Inflammatory macrophage treated with lipopolysaccharide for 4 hours (primary cell): Measurements from ENCODE around the gene FMNL1.
A peak's percentile ranks its signal among the peaks of the same experiment; 100 is the strongest.

ENCODE experiments used
- DNase-seq: peaks from one replicate; pipeline ENCODE4 v3.0.0-alpha.2; 2020

The FMNL1 gene

DNA sequence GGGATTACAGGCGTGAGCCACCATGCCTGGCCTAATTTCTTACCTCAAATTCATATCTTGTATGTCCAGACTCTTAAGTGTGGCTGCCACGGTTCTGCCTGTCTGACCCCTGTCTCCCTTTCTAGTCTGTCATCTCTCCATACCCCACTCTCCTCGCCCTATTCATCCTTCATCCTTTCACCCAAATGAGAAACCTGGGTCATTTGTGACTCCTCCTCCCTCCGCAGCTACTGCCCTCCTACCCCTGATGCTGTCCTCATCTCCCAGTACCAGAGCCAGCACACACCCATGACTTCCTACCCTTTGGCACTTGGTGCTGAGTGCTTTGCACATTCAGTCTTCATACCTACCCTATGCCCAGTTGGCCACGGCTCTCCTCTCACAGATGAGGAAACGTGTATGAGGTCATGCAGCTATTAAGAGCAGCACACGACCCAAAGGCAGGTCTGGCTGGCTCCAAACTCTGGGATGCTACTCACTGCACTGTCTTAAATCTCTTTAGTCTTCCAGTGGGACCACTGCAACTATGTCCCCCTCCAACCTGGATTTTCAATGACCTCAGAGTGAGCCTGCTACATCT, 38.6 kb downstream of the FMNL1 start:
- DNase-seq, result no peak

DNA sequence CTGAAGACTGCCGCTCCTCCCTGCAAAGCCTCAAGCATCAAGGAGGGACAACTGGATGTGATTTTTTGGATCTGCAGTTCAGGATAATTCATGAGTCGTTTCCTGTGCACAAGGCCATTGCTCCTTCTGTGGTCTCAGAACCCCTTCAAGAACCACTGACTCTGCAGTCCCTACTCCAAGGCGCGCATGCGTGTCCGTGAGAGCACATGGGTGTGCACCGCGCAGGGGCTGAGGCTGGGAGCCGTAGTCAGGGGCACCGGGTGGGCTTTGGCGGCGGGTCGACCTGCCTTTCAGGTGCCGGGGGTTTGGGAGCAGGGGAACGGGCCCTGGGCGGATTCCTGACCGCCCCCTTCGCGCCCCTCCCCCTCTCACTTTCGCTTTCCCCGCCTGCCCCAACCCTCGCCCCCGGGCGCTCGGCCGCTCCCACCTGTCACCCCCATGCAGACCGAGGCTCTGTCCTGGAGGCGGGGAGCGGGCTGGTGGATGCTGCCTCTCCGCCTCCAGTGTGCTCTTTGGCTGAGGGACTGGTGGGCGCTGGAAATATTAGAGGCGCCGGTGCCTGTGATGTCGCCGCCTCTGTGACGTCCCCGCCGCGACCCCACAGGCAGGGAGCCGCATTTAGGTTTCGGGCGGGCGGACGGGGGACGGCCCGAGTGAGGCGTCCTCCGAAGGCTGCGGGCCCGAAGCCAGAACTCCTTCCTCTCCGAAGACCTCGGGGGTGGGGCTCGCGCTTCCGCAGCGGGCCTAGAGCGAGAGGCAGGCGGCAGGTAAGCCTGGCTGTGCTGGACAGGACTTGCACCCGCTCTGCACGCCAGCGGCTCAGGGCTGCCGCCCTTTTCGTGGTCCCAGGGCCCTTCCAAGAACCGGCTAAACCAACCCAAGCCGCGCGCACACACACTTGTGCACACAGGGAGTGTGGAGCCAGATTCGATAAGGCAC, 40.2 kb downstream of the FMNL1 start, which contains the start of gene SPATA32:
Gene SPATA32 (minus strand): TSS at position 518 of the 939 bp plus-strand sequence. CDS start 78 bp downstream, at position 440.
- DNase-seq, result peak; percentile 21

DNA sequence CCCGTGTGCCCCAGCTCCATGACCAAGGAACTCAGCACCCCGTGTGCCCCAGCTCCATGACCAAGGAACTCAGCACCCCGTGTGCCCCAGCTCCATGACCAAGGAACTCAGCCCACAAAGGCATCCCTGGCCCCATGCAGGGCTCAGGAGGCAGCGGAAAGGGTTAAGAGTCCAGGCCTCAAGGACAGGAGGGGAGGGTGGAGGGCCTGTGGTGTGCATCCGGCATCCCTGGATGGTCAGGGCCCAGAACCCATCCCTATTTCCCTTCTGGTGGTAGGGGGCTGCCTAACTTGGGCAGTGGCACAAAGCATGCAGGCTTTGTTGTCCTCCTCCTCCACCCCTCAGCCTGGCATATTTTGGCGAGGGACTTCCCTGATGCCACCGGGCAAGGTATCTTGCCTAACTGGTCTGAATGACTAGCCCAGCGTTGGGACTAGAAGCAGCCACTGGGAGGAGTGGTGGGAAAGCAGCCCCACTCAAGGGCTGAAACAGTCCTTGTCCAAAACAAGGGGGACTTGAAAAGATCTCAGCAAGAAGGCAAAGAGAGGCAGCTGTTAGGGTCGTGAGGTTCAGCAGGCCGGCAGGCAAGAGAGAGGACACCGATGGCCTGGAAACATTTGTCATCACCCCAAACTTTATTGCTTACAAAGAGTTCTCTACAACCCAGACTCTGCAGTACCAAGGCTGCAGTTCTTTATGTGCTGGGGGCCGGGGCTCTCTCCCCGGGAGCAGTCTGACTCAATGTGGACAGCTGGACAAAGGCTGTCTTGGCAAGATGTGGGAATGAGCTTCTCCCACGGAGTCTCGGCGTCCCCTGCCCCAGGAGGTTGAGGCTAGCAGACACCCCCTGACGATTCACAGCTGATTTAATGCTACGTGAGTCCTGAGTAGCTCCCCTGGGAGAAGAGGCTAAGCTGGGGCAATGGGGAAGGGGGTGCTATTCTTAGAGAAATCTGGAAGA, 41.1 kb downstream of the FMNL1 start:
- DNase-seq, result no peak

DNA sequence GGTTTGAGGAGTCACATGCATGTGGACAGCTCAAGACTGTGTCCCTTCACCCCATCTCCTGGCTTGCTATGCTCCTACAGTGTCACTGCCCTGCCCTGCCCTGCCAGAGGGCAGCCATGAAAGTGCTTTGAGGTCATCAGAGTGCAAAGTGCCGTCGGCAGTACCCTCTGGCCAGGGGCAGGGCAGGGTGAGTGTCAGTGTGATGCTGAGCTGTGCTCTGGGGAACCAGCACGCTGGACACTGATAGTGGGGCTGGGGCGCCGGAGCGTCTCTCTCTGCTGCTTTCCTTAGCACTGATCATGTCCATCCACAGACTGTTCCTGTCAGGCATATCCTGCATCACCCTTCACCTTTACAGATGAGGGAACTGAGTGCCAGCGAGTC, 41.8 kb downstream of the FMNL1 start:
- no peak for DNase-seq

DNA sequence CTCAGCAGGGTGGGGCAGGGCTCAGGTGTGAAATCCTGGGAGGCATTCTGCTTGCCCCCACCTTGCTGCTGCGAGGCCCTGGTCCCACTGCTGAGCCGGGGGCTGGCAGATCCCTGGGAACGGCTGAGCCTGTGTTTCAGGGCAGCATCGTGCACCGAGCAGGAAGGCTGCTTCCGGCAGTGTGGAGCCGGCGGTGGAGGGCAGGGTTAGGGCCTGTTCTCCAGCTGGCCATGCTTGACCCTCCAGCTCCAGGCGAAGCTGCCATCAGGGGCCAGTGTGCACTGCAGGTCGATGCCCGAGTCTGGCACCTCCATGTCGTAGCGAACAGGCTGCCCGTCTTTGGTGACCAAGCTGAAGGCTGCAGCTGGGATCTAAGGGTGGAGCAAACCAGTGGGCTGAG, 42.7 kb downstream of the FMNL1 start:
- no peak for DNase-seq

DNA sequence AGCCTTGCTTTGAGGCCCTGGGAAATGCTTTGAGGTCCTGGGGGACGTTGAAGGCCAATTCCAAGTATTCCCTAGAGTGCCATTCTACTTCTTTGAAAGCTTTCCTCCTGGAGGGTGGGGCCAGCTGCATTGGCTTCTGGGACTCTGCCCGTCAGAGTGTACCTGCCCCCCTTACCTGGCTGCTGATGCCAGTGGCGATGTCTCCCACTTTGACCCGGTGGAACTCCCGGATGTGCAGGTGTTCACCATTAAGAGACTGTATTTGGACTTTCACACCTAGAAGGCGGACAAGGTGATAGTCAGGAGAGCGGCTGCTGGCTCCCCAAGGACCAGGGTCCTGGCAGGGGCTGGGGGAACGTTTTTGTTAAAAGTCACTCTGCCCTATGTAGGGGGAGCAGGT, 43.3 kb downstream of the FMNL1 start:
- no peak for DNase-seq

DNA sequence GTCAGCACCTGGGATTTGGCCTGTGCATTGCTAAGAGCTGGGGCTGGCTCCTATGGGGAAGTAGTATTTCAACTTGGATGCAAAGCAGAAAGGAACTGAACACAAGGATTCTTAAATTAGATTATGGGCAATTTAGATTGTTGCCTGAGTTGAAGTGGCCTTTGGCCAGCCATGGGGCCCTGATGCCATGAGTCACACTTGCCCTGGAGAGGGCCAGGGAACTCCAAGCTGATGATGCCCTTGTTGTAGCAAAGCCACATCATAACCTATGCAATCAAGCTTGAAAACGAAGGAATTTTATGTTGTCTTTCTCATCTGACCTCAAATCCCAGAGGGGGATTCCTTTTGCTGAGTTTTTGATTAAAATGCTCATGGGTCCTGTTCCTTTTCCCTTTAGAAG, 44.1 kb downstream of the FMNL1 start:
- peak; percentile 74 for DNase-seq

DNA sequence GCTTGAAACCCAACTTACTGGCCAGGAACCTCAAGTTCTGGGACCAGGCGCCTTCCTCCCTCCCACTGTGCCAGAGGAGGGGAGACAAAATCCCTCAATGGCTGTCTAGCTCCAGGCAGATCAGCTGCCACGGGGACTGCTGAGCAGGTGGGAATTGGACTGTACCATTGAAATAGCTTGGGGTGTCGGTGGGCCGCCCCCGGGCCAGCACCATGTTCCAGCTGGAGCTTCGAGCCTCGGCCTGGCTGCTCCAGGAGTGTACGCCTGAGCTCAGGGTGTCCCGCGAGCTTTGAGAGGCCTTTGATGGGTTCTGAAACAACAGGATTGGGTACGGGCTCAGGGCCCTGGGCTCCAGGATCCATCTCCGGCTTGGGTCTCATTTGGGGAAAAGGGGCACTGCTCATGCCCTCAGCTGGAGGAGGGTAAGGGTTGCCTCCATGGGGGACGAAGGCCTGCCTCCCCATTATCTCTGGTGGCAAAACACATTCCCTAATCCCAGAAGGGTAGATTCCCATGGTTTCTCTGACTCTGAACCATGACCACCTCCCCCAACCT, 44.8 kb downstream of the FMNL1 start:
- no peak for DNase-seq

DNA sequence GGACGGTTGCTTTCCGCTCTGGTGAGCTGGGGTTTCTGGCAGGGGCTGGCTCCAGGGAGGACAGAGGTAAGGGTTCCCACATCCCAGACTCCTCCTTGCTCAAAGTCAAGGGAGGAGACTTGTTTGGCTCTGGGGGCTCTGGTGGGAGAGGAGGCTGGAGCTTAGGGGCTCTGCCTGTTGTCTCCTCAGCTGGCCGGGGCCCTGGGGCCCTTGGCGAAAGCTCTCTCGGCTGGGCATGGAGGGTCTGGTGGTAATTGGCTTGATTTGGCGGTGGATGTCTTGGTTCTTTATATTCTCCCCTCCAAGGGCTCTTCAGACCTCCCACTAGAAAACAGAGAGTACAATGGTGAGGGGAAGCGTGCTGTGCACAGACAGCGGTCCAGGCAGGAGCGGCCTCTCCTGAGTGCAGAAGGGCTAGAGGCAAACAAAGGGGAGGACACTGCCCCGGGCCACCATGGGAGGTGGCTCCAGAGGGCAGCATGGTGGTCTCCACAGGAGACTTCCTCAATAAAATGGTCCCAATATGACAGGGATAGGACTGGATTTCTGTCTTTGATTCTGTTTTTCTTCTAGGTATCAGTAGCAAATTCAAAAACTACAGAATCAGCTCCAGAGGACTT, 45.9 kb downstream of the FMNL1 start:
- DNase-seq, result no peak

DNA sequence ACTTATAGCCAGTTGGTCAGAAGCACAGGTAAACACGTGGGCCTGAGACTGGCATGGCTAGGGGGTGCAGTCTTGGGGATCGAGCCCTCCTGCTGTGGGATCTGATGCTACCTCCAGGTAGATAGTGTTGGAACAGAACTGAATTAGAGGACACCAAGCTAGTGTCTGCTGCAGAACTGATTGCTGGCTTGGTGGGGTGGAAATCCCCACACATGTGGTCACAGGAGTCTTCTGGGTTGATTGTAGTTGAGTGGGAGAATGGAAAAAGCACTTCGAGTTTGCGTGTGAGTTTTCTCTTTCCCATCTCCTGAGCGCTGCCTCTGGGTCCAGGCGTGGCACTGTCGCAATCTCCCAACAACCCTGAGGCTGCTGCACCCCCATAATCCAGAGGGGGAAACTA, 48.2 kb downstream of the FMNL1 start:
- DNase-seq, result no peak

DNA sequence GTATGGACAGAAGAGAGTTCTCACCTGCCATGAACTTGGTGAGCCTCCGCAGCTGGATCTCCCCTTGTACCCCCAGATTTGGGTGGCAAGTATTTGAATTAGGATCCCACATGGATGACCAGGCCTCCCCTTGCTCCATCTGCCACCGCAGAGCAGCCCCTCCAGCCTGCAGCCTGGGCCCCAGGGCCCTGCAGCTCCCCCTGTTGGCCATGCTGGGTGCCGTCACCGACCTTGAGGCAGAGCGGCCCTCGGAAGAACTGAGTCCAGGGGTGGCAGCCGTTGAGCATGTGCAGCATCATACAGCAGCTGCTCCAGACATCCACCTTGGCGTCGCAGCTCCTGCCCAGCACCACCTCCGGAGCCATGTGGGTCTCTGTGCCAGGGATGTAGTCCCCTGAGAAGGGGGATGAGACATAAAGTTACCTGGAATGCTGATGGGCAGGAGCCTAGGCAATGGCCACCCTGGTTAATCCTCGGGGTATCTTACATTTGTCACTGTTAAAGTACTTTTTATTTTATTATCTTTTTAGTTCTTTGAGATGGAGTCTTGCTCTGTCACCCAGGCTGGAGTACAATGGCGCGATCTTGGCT, 49.2 kb downstream of the FMNL1 start:
- peak; percentile 37 for DNase-seq

DNA sequence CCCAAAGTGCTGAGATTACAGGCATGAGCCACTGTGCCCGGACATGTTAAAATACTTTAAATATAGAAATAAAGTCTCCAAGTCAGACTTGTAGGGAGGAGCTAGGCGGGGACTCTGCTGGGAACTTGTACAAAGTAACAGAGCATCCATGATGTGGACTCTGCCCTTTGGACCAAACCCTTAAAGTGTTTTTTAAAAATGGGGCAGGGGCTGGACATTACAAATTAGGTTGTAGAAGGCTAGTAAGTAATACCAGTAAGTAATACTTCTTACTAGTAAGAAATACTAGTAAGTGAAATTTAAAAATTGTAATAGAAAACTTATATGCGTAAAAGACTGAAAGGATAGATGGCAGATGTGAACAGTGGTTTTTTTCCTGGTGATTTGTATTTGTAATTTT, 49.9 kb downstream of the FMNL1 start:
- no peak for DNase-seq

DNA sequence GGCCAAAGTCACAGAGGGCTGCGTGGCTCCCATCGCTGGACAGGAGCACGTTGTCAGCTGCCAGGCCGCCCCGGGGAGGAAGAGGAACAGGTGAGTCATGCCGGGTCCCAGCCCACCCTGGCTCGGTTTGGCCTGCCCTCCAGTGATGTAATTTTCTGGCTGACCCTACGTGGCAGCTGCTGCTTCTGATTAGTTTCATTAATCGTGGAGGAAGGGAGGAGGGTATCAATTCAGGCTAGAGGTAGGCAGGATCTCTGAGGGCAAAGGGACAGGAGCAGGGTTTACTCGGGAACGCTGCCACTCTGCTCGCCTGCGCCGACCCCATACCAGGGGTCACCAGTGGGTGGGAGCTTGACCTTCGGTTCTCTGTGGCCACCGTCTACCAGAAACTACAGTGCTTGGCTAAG, 51.9 kb downstream of the FMNL1 start:
- DNase-seq, result no peak

DNA sequence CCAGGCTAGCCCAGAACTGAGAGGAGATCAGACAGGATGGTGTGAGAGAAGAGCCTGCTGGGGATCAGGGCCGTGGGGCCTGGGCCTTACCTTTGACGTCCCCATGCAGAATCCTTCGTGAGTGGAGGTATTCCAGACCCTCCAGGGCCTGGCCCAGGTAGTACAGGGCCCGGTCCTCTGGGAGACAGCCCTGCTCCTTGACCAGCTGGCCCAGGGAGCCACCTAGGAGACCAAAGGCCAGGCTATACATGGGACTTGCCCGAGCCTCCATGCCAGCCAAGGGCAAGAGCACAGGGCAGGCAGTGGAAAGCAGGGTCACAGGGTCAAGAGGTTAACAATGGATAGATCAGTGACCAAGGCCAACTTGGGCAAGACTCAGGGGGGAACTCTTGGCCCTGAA, 52.3 kb downstream of the FMNL1 start:
- DNase-seq, result no peak

DNA sequence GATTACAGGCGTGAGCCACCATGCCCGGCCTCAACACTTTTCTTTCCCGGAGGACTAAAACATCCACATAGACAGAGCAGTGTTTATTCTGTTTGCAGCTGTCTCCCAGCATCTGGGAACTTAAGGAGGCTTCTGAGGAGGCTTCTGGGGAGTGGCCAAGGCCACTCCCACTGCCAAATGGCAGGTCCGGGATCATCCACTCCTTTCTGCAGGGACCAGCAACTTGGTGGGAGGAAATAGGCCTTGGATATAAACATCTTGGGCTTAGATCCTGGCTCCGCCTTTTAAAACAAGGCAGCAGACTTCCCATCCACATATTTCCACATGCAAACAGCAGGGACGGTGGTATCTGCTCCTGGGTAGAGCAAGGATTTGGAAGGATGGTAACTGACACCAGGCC, 54.3 kb downstream of the FMNL1 start:
- DNase-seq, result no peak

DNA sequence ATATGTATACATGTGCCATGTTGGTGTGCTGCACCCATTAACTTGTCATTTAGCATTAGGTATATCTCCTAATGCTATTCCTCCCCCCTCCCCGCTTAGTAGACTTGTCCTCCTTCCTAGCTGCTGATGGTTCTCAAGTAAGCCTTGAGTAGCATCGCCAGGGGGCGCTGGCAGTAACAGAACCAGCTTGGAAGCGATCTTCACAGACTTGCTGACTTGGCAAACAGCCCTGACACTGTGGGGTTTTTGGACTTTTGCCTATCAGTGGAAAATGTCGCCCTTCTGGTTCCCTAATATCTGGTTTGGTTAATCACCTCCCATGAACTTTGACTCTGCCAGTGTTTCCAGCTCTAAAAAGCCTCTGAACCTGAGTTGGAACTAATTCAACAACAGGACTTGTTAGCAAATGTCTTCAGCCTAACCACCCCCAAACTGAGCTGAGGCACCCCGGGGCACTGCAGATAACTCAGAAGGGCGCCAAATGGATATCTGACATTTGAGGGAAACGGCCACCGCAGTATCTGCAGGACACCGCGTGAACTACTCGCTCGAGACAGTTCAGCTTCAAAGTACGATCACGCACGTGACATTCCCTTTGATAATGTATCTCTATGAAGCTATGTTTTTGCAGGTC, 55.6 kb downstream of the FMNL1 start:
- DNase-seq, result peak; percentile 92

DNA sequence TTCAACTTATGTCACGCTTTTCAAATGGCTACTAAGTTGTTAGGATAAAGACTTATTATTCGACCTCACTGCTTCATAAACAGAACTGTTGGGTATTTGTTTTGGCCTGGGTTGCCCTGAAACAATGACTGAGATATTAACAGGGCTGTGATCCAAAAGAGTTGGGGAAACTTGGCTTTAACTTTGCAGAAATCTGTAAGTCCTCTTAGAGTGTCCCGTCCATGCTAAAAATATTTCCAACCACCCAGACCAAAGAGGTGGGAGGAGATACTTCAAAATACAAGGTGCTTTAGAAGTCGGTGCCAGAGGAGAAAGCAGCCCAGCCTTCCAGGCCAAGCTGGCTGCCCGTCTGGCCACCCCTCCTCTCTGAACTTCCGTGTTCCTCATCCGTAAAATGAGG, 56.3 kb downstream of the FMNL1 start:
- no peak for DNase-seq

DNA sequence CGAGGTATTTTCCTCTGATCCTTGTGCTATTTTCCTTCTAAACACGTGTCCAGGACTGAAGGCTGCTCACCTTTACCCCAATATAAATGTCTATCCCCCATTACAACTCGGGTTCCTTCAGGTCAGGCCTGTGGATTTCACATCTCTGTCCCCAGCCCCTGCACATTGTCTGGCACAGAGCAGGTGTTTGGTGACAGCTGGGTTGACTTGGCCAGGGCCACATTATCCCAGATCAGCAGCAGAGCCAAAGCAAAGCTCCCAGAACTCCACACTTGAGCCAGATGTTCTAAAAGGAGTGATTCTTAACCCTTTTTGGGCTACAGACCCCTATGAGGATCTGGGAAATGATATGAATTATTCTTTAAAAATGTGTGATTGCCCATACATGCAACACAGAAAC, 58.2 kb downstream of the FMNL1 start:
- no peak for DNase-seq

DNA sequence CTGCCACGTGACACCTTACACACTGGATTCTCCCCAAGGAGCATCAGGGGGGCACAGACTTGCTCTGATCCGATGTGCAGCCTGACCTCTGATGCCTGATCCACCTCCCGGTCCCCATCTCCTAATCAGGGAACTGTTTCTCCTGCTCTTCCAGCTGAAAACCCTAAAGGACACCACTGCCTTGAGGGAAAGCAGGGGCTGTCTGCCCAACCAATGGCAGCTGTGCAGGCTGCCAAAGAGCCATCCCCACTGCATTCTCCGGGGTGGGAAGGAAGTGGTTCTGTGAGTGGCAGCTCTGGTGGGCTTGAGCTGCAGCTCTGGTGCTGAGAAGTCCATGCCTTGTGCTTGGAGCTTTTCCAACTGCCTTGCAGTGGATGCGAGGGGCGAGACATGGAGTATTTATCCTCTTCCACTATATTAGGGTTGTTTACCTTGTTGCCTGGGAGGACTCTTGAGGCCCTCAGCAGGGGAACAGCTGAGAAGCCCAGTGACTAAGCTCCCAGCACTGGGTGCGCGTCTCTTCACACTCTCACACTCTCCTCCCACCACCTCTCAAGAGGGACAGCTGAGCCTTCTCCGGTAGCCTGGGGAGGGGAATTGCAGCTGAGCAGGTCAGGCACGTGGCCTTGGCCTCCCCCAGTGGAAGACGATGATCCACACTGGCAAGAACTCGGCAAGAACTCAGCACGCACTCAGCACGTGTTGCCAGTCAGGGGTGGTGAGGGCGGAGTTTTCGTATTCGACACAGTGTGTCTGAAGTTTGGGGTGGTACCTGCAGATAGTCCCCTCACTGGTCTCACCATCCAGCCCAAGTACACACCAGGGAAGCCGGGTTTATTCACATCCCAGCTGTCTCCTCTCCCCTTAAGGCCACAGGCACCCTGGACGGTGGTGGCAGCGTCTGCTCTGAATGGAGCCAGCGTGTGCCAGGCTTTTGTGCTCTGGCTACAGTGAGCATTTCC, 61.3 kb downstream of the FMNL1 start:
- no peak for DNase-seq

DNA sequence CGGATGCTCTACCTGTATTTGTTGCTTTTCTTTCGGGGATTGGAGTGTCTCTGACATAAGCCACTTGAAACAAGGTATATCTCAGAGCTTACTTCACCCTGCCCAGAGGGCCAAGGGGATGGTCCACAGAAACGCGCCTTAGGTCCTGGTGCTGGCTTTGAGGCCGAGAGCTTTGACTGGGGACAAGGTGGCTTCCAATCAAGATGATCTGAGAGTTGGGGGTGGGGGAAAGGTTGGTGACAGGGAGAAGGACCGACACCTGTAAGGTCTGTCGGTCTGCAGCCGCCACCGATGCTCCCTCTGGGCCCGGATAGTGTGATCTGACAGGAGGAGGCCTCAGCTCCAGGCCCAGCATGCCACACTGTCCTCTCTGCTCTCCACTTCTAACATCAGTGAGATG, 62.0 kb downstream of the FMNL1 start:
- DNase-seq, result no peak
